KMS-11 (cell line): Measurements from ENCODE around the gene LY6G6F.

Experiments used
- H2AFZ ChIP-seq: fragments of 200-600 bp; sonication (generic); 2 replicates; pipeline ENCODE4 v1.6.1; 2016; ENCODE audit warnings: antibody characterized with exemption, mixed run types, low read depth
- H3K27ac ChIP-seq: fragments of 200-600 bp; sonication (generic); 2 replicates; pipeline ENCODE4 v1.6.1; 2016; ENCODE audit warnings: mild to moderate bottlenecking, mixed run types
- H3K27me3 ChIP-seq: fragments of 200-600 bp; sonication (generic); 2 replicates; pipeline ENCODE4 v1.6.1; 2017; ENCODE audit warnings: mild to moderate bottlenecking, low read depth, mixed run types, moderate library complexity; ENCODE audit not compliant: insufficient read depth
- H3K36me3 ChIP-seq: fragments of 200-600 bp; sonication (generic); 2 replicates; pipeline ENCODE4 v1.6.1; 2017; ENCODE audit warnings: mild to moderate bottlenecking, mixed run types; ENCODE audit not compliant: insufficient read depth
- H3K4me1 ChIP-seq: fragments of 200-600 bp; sonication (generic); 2 replicates; pipeline ENCODE4 v1.6.1; 2016; ENCODE audit warnings: mild to moderate bottlenecking, low read depth, mixed run types; ENCODE audit not compliant: poor library complexity, severe bottlenecking
- H3K4me2 ChIP-seq: fragments of 200-600 bp; sonication (generic); 2 replicates; pipeline ENCODE4 v1.7.0; 2016; ENCODE audit warnings: mild to moderate bottlenecking, mixed run types
- H3K4me3 ChIP-seq: fragments of 200-600 bp; sonication (generic); IDR thresholded peaks from 2 replicates; pipeline ENCODE4 v1.6.1; 2017; ENCODE audit warnings: low read depth, low read length, mixed read lengths; ENCODE audit not compliant: insufficient read depth
- H3K79me2 ChIP-seq: fragments of 200-600 bp; sonication (generic); 2 replicates; pipeline ENCODE4 v1.6.1; 2016; ENCODE audit warnings: low read depth, mixed run types; ENCODE audit not compliant: insufficient read depth
- H3K9ac ChIP-seq: fragments of 200-600 bp; sonication (generic); 2 replicates; pipeline ENCODE4 v1.6.1; 2016; ENCODE audit warnings: mild to moderate bottlenecking, mixed run types
- H4K20me1 ChIP-seq: fragments of 200-600 bp; sonication (generic); 2 replicates; pipeline ENCODE4 v1.6.1; 2016; ENCODE audit warnings: mild to moderate bottlenecking, mixed run types; ENCODE audit not compliant: insufficient read depth
- CTCF ChIP-seq: fragments of 200-600 bp; sonication (generic); conservative IDR thresholded peaks from 2 replicates; pipeline ENCODE4 v1.6.1; 2017; ENCODE audit warnings: low read depth, mild to moderate bottlenecking, antibody characterized with exemption, low read length, moderate library complexity, mixed read lengths

LY6G6F gene

GRCh38 chr6:31758281-31758680 is 51.6 kb downstream of the LY6G6F start:
- Histone ChIP-seq H3K36me3 (no peaks in the 10 kb centered on the region), H3K4me2 (no peak overlapping the region), H4K20me1 (no peaks in the 10 kb centered on the region), H3K27me3 (no peaks in the 10 kb centered on the region), H3K4me3 (no peak overlapping the region), H3K79me2 (no peaks in the 10 kb centered on the region), H2AFZ (no peak overlapping the region), H3K27ac (no peak overlapping the region), H3K9ac (no peak overlapping the region), H3K4me1 (no peaks in the 10 kb centered on the region)
- no peak for TF ChIP-seq CTCF
